K562 (cell line): ENCODE results near the gene PRKX. TPM values are rescaled to one million over a fixed set of nuclear protein-coding genes. Genes with fewer than 3 reads are reported as not detected.

Experiments used
- HDAC3 ChIP-seq: fragments of 450-650 bp; IDR thresholded peaks from 2 replicates; pipeline ENCODE4 v1.6.1; 2018; ENCODE audit warnings: borderline replicate concordance, mild to moderate bottlenecking, moderate library complexity; ENCODE audit not compliant: partially characterized antibody
- KDM1A ChIP-seq, 2 experiments: fragments of 450-650 bp; IDR thresholded peaks; 2 replicates each; pipeline ENCODE4 v1.6.1; 2016; ENCODE audit warnings: mild to moderate bottlenecking in 2 of 2
- ZKSCAN8 ChIP-seq: fragments of 200-800 bp; sonication (Bioruptor generic); IDR thresholded peaks from 2 replicates; pipeline ENCODE4 v1.6.1; 2016; ENCODE audit warnings: missing genetic modification characterization, missing compliant biosample characterization
- ZNF197 ChIP-seq: fragments of 200-800 bp; sonication (Bioruptor generic); IDR thresholded peaks from 2 replicates; pipeline ENCODE4 v1.6.1; 2016; ENCODE audit warnings: low read depth, missing genetic modification characterization, missing compliant biosample characterization
- polyA plus RNA-seq, 8 experiments: library from polyadenylated mRNA; depleted of rRNA in 4 of 8; stranded (reverse) in 5 of 8; unstranded in 3 of 8; fragments of >200 nt; fragmentation: Nextera tagmentation in 2 of 8; fragmentation: Illumina TruSeq in 1 of 8; extraction: Ambion mirVana in 2 of 8; extraction: Trizol in 1 of 8; gene quantifications; 2 replicates each; pipeline versions ENCODE4 v1.2.1 to v1.2.3, GENCODE V29; 2011 to 2014; ENCODE audit warnings: inconsistent platforms in 1 of 8, missing spikeins in 1 of 8
- total RNA-seq, 7 experiments: library from RNA; depleted of rRNA in 6 of 7; stranded (reverse); fragments of >200 nt in 6 of 7; fragmentation: Illumina TruSeq in 2 of 7; extraction: Trizol in 2 of 7; gene quantifications; 2 replicates each; pipeline versions ENCODE4 v1.2.1 to v1.2.3, GENCODE V29; 2011 to 2021; ENCODE audit warnings: low replicate concordance in 1 of 7
- TF ChIP-seq, protein P1 (sequence below): fragments of 200-600 bp; sonication (generic); IDR thresholded peaks from one replicate; pipeline ENCODE4 v1.6.1; 2012; ENCODE audit warnings: mild to moderate bottlenecking, low read depth, low read length, inconsistent platforms

The PRKX gene
- total and polyA plus RNA-seq, 9 of the 15 experiments (the other 6 are each of a cell fraction or from before 2014, with no cell fraction given): 3.3 to 29.4 (median 23.7) TPM

DNA sequence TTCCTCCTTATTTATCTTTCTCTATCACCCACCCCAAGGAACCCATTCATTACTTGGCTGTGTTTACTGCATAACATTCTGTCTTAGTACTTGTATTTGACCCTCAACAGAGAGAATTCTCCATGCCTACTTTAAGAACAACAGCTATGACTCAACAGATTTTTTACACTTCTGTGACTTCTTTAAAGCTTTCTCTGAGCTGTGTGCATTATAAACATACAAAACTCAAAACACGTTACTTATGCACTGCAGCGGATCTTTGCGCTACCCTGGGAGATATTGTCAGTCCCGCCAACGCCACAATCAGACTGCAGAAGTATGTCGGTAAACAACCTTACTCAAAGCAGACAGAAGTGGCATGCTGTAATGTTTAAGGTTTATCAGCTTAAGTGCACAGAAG, 35.1 kb downstream of the PRKX start (continued):
- TF ChIP-seq, protein P1, sequence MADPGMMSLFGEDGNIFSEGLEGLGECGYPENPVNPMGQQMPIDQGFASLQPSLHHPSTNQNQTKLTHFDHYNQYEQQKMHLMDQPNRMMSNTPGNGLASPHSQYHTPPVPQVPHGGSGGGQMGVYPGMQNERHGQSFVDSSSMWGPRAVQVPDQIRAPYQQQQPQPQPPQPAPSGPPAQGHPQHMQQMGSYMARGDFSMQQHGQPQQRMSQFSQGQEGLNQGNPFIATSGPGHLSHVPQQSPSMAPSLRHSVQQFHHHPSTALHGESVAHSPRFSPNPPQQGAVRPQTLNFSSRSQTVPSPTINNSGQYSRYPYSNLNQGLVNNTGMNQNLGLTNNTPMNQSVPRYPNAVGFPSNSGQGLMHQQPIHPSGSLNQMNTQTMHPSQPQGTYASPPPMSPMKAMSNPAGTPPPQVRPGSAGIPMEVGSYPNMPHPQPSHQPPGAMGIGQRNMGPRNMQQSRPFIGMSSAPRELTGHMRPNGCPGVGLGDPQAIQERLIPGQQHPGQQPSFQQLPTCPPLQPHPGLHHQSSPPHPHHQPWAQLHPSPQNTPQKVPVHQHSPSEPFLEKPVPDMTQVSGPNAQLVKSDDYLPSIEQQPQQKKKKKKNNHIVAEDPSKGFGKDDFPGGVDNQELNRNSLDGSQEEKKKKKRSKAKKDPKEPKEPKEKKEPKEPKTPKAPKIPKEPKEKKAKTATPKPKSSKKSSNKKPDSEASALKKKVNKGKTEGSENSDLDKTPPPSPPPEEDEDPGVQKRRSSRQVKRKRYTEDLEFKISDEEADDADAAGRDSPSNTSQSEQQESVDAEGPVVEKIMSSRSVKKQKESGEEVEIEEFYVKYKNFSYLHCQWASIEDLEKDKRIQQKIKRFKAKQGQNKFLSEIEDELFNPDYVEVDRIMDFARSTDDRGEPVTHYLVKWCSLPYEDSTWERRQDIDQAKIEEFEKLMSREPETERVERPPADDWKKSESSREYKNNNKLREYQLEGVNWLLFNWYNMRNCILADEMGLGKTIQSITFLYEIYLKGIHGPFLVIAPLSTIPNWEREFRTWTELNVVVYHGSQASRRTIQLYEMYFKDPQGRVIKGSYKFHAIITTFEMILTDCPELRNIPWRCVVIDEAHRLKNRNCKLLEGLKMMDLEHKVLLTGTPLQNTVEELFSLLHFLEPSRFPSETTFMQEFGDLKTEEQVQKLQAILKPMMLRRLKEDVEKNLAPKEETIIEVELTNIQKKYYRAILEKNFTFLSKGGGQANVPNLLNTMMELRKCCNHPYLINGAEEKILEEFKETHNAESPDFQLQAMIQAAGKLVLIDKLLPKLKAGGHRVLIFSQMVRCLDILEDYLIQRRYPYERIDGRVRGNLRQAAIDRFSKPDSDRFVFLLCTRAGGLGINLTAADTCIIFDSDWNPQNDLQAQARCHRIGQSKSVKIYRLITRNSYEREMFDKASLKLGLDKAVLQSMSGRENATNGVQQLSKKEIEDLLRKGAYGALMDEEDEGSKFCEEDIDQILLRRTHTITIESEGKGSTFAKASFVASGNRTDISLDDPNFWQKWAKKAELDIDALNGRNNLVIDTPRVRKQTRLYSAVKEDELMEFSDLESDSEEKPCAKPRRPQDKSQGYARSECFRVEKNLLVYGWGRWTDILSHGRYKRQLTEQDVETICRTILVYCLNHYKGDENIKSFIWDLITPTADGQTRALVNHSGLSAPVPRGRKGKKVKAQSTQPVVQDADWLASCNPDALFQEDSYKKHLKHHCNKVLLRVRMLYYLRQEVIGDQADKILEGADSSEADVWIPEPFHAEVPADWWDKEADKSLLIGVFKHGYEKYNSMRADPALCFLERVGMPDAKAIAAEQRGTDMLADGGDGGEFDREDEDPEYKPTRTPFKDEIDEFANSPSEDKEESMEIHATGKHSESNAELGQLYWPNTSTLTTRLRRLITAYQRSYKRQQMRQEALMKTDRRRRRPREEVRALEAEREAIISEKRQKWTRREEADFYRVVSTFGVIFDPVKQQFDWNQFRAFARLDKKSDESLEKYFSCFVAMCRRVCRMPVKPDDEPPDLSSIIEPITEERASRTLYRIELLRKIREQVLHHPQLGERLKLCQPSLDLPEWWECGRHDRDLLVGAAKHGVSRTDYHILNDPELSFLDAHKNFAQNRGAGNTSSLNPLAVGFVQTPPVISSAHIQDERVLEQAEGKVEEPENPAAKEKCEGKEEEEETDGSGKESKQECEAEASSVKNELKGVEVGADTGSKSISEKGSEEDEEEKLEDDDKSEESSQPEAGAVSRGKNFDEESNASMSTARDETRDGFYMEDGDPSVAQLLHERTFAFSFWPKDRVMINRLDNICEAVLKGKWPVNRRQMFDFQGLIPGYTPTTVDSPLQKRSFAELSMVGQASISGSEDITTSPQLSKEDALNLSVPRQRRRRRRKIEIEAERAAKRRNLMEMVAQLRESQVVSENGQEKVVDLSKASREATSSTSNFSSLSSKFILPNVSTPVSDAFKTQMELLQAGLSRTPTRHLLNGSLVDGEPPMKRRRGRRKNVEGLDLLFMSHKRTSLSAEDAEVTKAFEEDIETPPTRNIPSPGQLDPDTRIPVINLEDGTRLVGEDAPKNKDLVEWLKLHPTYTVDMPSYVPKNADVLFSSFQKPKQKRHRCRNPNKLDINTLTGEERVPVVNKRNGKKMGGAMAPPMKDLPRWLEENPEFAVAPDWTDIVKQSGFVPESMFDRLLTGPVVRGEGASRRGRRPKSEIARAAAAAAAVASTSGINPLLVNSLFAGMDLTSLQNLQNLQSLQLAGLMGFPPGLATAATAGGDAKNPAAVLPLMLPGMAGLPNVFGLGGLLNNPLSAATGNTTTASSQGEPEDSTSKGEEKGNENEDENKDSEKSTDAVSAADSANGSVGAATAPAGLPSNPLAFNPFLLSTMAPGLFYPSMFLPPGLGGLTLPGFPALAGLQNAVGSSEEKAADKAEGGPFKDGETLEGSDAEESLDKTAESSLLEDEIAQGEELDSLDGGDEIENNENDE: no peak
- TF ChIP-seq ZKSCAN8 (CRISPR knock-in tag) (no peak), ZNF197 (CRISPR knock-in tag) (no peak), HDAC3 (no peak), KDM1A (IDR thresholded peaks at IDR 0.05) (no peak)
- TF ChIP-seq, all 486 proteins: peak for 5
